ENCODE data around the gene CAMSAP1.

DNA sequence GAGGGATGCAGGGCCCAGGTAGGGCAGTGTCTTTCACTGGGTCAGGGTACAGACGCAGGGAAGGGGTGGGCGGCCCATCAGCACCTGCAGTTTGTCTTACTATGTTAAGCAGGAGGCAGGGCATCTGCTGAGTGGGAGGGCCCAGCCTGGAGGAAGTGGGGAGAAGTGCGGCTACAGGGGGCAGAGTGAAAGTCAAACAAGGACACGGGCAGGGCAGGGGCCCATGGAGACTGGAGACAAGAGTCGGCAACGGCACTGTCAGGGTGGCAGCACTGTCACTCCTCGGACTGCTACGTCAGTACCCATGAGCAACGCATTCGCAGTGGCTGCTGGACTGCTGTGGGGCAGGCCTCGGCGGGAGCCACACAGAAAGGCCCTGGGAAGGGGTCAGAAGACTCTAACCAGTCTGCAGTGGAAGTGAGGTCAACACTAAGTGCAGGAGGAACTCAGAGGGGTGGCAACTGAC, 19.7 kb downstream of the CAMSAP1 start:
- TF ChIP-seq ZNF211 (tag by site-specific recombination; IDR thresholded peaks at IDR 0.05; ENCODE audit: low read depth): no peak
- TF ChIP-seq YY1 (tag by site-specific recombination; IDR thresholded peaks at IDR 0.05): no peak
- TF ChIP-seq, protein P1, sequence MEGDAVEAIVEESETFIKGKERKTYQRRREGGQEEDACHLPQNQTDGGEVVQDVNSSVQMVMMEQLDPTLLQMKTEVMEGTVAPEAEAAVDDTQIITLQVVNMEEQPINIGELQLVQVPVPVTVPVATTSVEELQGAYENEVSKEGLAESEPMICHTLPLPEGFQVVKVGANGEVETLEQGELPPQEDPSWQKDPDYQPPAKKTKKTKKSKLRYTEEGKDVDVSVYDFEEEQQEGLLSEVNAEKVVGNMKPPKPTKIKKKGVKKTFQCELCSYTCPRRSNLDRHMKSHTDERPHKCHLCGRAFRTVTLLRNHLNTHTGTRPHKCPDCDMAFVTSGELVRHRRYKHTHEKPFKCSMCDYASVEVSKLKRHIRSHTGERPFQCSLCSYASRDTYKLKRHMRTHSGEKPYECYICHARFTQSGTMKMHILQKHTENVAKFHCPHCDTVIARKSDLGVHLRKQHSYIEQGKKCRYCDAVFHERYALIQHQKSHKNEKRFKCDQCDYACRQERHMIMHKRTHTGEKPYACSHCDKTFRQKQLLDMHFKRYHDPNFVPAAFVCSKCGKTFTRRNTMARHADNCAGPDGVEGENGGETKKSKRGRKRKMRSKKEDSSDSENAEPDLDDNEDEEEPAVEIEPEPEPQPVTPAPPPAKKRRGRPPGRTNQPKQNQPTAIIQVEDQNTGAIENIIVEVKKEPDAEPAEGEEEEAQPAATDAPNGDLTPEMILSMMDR (tag by site-specific recombination; IDR thresholded peaks at IDR 0.05): no peak
- TF ChIP-seq, protein P2, sequence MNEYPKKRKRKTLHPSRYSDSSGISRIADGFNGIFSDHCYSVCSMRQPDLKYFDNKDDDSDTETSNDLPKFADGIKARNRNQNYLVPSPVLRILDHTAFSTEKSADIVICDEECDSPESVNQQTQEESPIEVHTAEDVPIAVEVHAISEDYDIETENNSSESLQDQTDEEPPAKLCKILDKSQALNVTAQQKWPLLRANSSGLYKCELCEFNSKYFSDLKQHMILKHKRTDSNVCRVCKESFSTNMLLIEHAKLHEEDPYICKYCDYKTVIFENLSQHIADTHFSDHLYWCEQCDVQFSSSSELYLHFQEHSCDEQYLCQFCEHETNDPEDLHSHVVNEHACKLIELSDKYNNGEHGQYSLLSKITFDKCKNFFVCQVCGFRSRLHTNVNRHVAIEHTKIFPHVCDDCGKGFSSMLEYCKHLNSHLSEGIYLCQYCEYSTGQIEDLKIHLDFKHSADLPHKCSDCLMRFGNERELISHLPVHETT (tag by site-specific recombination; IDR thresholded peaks at IDR 0.05): no peak
- TF ChIP-seq, protein P3, sequence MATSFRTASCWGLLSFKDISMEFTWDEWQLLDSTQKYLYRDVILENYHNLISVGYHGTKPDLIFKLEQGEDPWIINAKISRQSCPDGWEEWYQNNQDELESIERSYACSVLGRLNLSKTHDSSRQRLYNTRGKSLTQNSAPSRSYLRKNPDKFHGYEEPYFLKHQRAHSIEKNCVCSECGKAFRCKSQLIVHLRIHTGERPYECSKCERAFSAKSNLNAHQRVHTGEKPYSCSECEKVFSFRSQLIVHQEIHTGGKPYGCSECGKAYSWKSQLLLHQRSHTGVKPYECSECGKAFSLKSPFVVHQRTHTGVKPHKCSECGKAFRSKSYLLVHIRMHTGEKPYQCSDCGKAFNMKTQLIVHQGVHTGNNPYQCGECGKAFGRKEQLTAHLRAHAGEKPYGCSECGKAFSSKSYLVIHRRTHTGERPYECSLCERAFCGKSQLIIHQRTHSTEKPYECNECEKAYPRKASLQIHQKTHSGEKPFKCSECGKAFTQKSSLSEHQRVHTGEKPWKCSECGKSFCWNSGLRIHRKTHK (tag by site-specific recombination; IDR thresholded peaks at IDR 0.05): no peak
- TF ChIP-seq KLF16 (tag by site-specific recombination; IDR thresholded peaks at IDR 0.05): no peak
- TF ChIP-seq, protein P4, sequence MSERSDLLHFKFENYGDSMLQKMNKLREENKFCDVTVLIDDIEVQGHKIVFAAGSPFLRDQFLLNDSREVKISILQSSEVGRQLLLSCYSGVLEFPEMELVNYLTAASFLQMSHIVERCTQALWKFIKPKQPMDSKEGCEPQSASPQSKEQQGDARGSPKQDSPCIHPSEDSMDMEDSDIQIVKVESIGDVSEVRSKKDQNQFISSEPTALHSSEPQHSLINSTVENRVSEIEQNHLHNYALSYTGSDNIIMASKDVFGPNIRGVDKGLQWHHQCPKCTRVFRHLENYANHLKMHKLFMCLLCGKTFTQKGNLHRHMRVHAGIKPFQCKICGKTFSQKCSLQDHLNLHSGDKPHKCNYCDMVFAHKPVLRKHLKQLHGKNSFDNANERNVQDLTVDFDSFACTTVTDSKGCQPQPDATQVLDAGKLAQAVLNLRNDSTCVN (tag by site-specific recombination; optimal IDR thresholded peaks at IDR 0.05): no peak
- no peak for TF ChIP-seq MYNN (tag by site-specific recombination; IDR thresholded peaks at IDR 0.05; ENCODE audit: borderline replicate concordance)
- no peak for TF ChIP-seq TCF7L2 (IDR thresholded peaks at IDR 0.05; ENCODE audit: borderline replicate concordance, low read depth, low read length)
